MM.1S (cell line): ENCODE results near the gene TSPAN5.

Experiments used
- DNase-seq: peaks from one replicate; pipeline ENCODE4 v3.0.0-alpha.2; 2015
- H2AFZ ChIP-seq: fragments of 300-600 bp; sonication (generic); 2 replicates; pipeline ENCODE4 v1.6.0; 2016; ENCODE audit warnings: antibody characterized with exemption, low read length
- H3F3A ChIP-seq: fragments of 300-600 bp; sonication (generic); 2 replicates; pipeline ENCODE4 v1.6.1; 2016; ENCODE audit warnings: mild to moderate bottlenecking, antibody characterized with exemption, low read length, moderate library complexity, mixed read lengths; ENCODE audit not compliant: insufficient read depth
- H3K27ac ChIP-seq: fragments of 300-600 bp; sonication (generic); 2 replicates; pipeline ENCODE4 v1.5.1; 2016; ENCODE audit warnings: mild to moderate bottlenecking, low read length
- H3K27me3 ChIP-seq: fragments of 300-600 bp; sonication (generic); replicated peaks from 2 replicates; pipeline ENCODE4 v1.6.0; 2016; ENCODE audit warnings: low read length; ENCODE audit not compliant: insufficient read depth
- H3K36me3 ChIP-seq: fragments of 300-600 bp; sonication (generic); replicated peaks from 2 replicates; pipeline ENCODE4 v1.6.1; 2016; ENCODE audit warnings: mild to moderate bottlenecking, low read length, mixed read lengths; ENCODE audit not compliant: insufficient read depth
- H3K4me1 ChIP-seq: fragments of 300-600 bp; sonication (generic); 2 replicates; pipeline ENCODE4 v1.6.1; 2016; ENCODE audit warnings: low read length, mixed read lengths
- H3K4me2 ChIP-seq: fragments of 300-600 bp; sonication (generic); 2 replicates; pipeline ENCODE4 v1.6.0; 2016; ENCODE audit warnings: low read depth, low read length
- H3K4me3 ChIP-seq: fragments of 300-600 bp; sonication (generic); 2 replicates; pipeline ENCODE4 v1.5.1; 2016; ENCODE audit warnings: low read length, mixed read lengths
- H3K79me2 ChIP-seq: fragments of 300-600 bp; sonication (generic); 2 replicates; pipeline ENCODE4 v1.6.1; 2016; ENCODE audit warnings: mixed run types, low read length, mixed read lengths
- H3K9ac ChIP-seq: fragments of 300-600 bp; sonication (generic); 2 replicates; pipeline ENCODE4 v1.6.1; 2016; ENCODE audit warnings: low read length, mixed read lengths
- H3K9me2 ChIP-seq: fragments of 300-600 bp; sonication (generic); replicated peaks from 2 replicates; pipeline ENCODE4 v1.6.1; 2016; ENCODE audit warnings: mild to moderate bottlenecking, low read length, mixed read lengths; ENCODE audit not compliant: insufficient read depth
- H3K9me3 ChIP-seq: fragments of 300-600 bp; sonication (generic); replicated peaks from 2 replicates; pipeline ENCODE4 v1.6.1; 2016; ENCODE audit warnings: mild to moderate bottlenecking, low read length, mixed read lengths; ENCODE audit not compliant: insufficient read depth
- H4K20me1 ChIP-seq: fragments of 300-600 bp; sonication (generic); 2 replicates; pipeline ENCODE4 v1.6.1; 2016; ENCODE audit warnings: mild to moderate bottlenecking, low read length, moderate library complexity, mixed read lengths; ENCODE audit not compliant: insufficient read depth
- CTCF ChIP-seq: fragments of 300-600 bp; sonication (generic); IDR thresholded peaks from 2 replicates; pipeline ENCODE4 v1.5.1; 2016; ENCODE audit warnings: antibody characterized with exemption, low read length, mixed read lengths
- EZH2 ChIP-seq: fragments of 300-600 bp; sonication (generic); optimal IDR thresholded peaks from 2 replicates; pipeline ENCODE3; 2017; ENCODE audit warnings: low read depth, mild to moderate bottlenecking, antibody characterized with exemption, low read length, mixed read lengths
- EZH2phosphoT487 ChIP-seq: fragments of 300-600 bp; sonication (generic); IDR thresholded peaks from 2 replicates; pipeline ENCODE4 v1.6.1; 2018; ENCODE audit warnings: antibody characterized with exemption, low read length

TSPAN5 gene

GRCh38 chr4:98632258-98632657 lies 26.2 kb downstream of the TSPAN5 start:
- no peak overlapping the region for H3K27ac ChIP-seq
- no peak for DNase-seq
- H3F3A ChIP-seq = no peaks in the 10 kb centered on the region
- H3K4me2 ChIP-seq = no peak overlapping the region
- no peaks in the 10 kb centered on the region for H3K27me3 ChIP-seq
- no peaks in the 10 kb centered on the region for H3K4me1 ChIP-seq
- H2AFZ ChIP-seq = no peak overlapping the region
- H3K9me3 ChIP-seq = no peaks in the 10 kb centered on the region
- H4K20me1 ChIP-seq = no peaks in the 10 kb centered on the region
- H3K9ac ChIP-seq = no peak overlapping the region
- TF ChIP-seq EZH2 = no peak
- no peak for TF ChIP-seq EZH2phosphoT487
- TF ChIP-seq CTCF = no peak
- H3K79me2 ChIP-seq = peaks cover 17% of the 10 kb centered on the region; the same call in 1 of the 2 replicates
- H3K9me2 ChIP-seq = no peaks in the 10 kb centered on the region
- no peak overlapping the region for H3K4me3 ChIP-seq
- no peaks in the 10 kb centered on the region; the same call in 1 of the 2 replicates for H3K36me3 ChIP-seq

GRCh38 chr4:98631506-98631905 lies 26.9 kb downstream of the TSPAN5 start:
- Histone ChIP-seq H3K79me2 (peaks cover 12% of the 10 kb centered on the region; the same call in 1 of the 2 replicates), H3K9me2 (no peaks in the 10 kb centered on the region), H3K36me3 (no peaks in the 10 kb centered on the region; the same call in 1 of the 2 replicates), H4K20me1 (no peaks in the 10 kb centered on the region), H3K27ac (no peak overlapping the region), H3K4me1 (no peaks in the 10 kb centered on the region), H3K4me2 (no peak overlapping the region), H2AFZ (no peak overlapping the region), H3K9ac (no peak overlapping the region), H3K9me3 (no peaks in the 10 kb centered on the region), H3F3A (no peaks in the 10 kb centered on the region), H3K27me3 (no peaks in the 10 kb centered on the region), H3K4me3 (no peak overlapping the region)
- DNase-seq = no peak
- TF ChIP-seq EZH2 = no peak
- no peak for TF ChIP-seq CTCF
- TF ChIP-seq EZH2phosphoT487 = no peak

- no peaks in the 10 kb centered on the region for H3K4me1 ChIP-seq
- TF ChIP-seq EZH2phosphoT487 (no peak), EZH2 (no peak), CTCF (no peak)
Observed at GRCh38 chr4:98630737-98631454, 27.5 kb downstream of the TSPAN5 start.

More at GRCh38 chr4:98630737-98631454, 27.5 kb downstream of the TSPAN5 start:
- no peaks in the 10 kb centered on the region for H3K9me3 ChIP-seq
- no peaks in the 10 kb centered on the region for H4K20me1 ChIP-seq
- H3K27ac ChIP-seq = no peak overlapping the region
- no peak overlapping the region for H3K4me2 ChIP-seq
- H3K27me3 ChIP-seq = no peaks in the 10 kb centered on the region
- no peak for DNase-seq
- H3F3A ChIP-seq = no peaks in the 10 kb centered on the region
- no peak overlapping the region for H3K9ac ChIP-seq
- no peak overlapping the region for H3K4me3 ChIP-seq
- peaks cover 12% of the 10 kb centered on the region; the same call in 1 of the 2 replicates for H3K79me2 ChIP-seq
- H2AFZ ChIP-seq = no peak overlapping the region
- no peaks in the 10 kb centered on the region for H3K9me2 ChIP-seq
- H3K36me3 ChIP-seq = no peaks in the 10 kb centered on the region; the same call in 1 of the 2 replicates
